HepG2 (cell line): Measurements from ENCODE around the gene ZNF483. TPM values are rescaled to one million over a fixed set of nuclear protein-coding genes. Genes with fewer than 3 reads are reported as not detected.

Experiments
- BCL6 ChIP-seq: IDR thresholded peaks from 2 replicates; pipeline ENCODE4 v1.6.1; 2016; ENCODE audit warnings: missing genetic modification reagents, missing compliant biosample characterization
- ERF ChIP-seq: IDR thresholded peaks from 2 replicates; pipeline ENCODE4 v1.6.1; 2018; ENCODE audit warnings: missing biosample characterization, missing genetic modification reagents
- FOXK1 ChIP-seq: sonication (generic); formaldehyde crosslinking; IDR thresholded peaks from 2 replicates; pipeline ENCODE4 v1.4.0; 2020; ENCODE audit warnings: low read depth, missing genetic modification reagents, borderline replicate concordance
- GTF2F1 ChIP-seq: fragments of 150-350 bp; IDR thresholded peaks from 2 replicates; pipeline ENCODE4 v1.6.1; 2014; ENCODE audit warnings: low read length
- HOXA3 ChIP-seq: sonication (generic); formaldehyde crosslinking; IDR thresholded peaks from 2 replicates; pipeline ENCODE4 v1.5.0; 2020; ENCODE audit warnings: missing genetic modification reagents
- RNF219 ChIP-seq: sonication (generic); formaldehyde crosslinking; IDR thresholded peaks from 2 replicates; pipeline ENCODE4 v1.5.0; 2020; ENCODE audit warnings: mild to moderate bottlenecking, missing genetic modification reagents
- SMAD9 ChIP-seq: sonication (generic); formaldehyde crosslinking; IDR thresholded peaks from 2 replicates; pipeline ENCODE4 v1.5.1; 2020; ENCODE audit warnings: mild to moderate bottlenecking, missing genetic modification reagents
- STAT5B ChIP-seq: sonication (generic); formaldehyde crosslinking; IDR thresholded peaks from 2 replicates; pipeline ENCODE4 v1.4.0; 2020; ENCODE audit warnings: missing genetic modification reagents
- ZFP82 ChIP-seq: sonication (generic); formaldehyde crosslinking; IDR thresholded peaks from 2 replicates; pipeline ENCODE4 v1.5.1; 2020; ENCODE audit warnings: mild to moderate bottlenecking, missing genetic modification reagents, borderline replicate concordance
- ZNF17 ChIP-seq: sonication (generic); formaldehyde crosslinking; IDR thresholded peaks from 2 replicates; pipeline ENCODE4 v1.5.0; 2020; ENCODE audit warnings: mild to moderate bottlenecking, missing genetic modification reagents
- ZNF3 ChIP-seq: IDR thresholded peaks from 2 replicates; pipeline ENCODE4 v1.7.0; 2017; ENCODE audit warnings: inconsistent platforms
- ZNF343 ChIP-seq: sonication (generic); formaldehyde crosslinking; IDR thresholded peaks from 2 replicates; pipeline ENCODE4 v1.4.0; 2020; ENCODE audit warnings: mild to moderate bottlenecking, missing genetic modification reagents
- ZNF616 ChIP-seq: sonication (generic); formaldehyde crosslinking; IDR thresholded peaks from 2 replicates; pipeline ENCODE4 v1.5.0; 2020; ENCODE audit warnings: low read depth, mild to moderate bottlenecking, missing genetic modification reagents
- polyA plus RNA-seq, 8 experiments: library from polyadenylated mRNA; depleted of rRNA in 3 of 8; stranded (reverse) in 7 of 8; unstranded in 1 of 8; fragments of >200 nt; fragmentation: Illumina TruSeq in 4 of 8; extraction: Trizol in 4 of 8; gene quantifications; 2 replicates each; pipeline versions ENCODE4 v1.2.1 to v1.2.3, GENCODE V29; 2011 to 2016; ENCODE audit warnings: low read depth in 4 of 8, missing spikeins in 1 of 8, mixed read lengths in 1 of 8; ENCODE audit not compliant: insufficient read depth in 1 of 8
- total RNA-seq, 5 experiments: library from RNA; depleted of rRNA; stranded (reverse); fragments of >200 nt; fragmentation: Illumina TruSeq; extraction: Trizol; gene quantifications; 2 replicates each; pipeline ENCODE4 v1.2.3, GENCODE V29; 2016; ENCODE audit warnings: low read depth in 1 of 5
- TF ChIP-seq, protein P1 (sequence below): sonication (generic); formaldehyde crosslinking; IDR thresholded peaks from 2 replicates; pipeline ENCODE4 v1.4.0; 2020; ENCODE audit warnings: missing genetic modification reagents
- TF ChIP-seq, protein P2 (sequence below): fragments of 450-650 bp; IDR thresholded peaks from 2 replicates; pipeline ENCODE4 v1.6.1; 2017; ENCODE audit warnings: mild to moderate bottlenecking
- TF ChIP-seq, protein P3 (sequence below): sonication (generic); formaldehyde crosslinking; IDR thresholded peaks from 2 replicates; pipeline ENCODE4 v1.5.1; 2020; ENCODE audit warnings: missing genetic modification reagents, mild to moderate bottlenecking, borderline replicate concordance
- TF ChIP-seq, protein P4 (sequence below), 2 experiments: sonication (generic) in 1 of 2; formaldehyde crosslinking in 1 of 2; IDR thresholded peaks; 2 replicates each; pipeline versions ENCODE4 v1.5.1 to v1.6.1; 2011 to 2020; ENCODE audit warnings: borderline replicate concordance in 1 of 2, low read depth in 1 of 2, low read length in 1 of 2, mild to moderate bottlenecking in 1 of 2, missing genetic modification reagents in 1 of 2, moderate library complexity in 1 of 2
- TF ChIP-seq, protein P5 (sequence below): sonication (generic); formaldehyde crosslinking; IDR thresholded peaks from 2 replicates; pipeline ENCODE4 v1.4.0; 2020; ENCODE audit warnings: missing genetic modification reagents

The ZNF483 gene
- total and polyA plus RNA-seq, 2 of the 13 experiments (the other 11 are each of a cell fraction or from before 2014, with no cell fraction given), result 2.0 to 9.5 TPM

DNA sequence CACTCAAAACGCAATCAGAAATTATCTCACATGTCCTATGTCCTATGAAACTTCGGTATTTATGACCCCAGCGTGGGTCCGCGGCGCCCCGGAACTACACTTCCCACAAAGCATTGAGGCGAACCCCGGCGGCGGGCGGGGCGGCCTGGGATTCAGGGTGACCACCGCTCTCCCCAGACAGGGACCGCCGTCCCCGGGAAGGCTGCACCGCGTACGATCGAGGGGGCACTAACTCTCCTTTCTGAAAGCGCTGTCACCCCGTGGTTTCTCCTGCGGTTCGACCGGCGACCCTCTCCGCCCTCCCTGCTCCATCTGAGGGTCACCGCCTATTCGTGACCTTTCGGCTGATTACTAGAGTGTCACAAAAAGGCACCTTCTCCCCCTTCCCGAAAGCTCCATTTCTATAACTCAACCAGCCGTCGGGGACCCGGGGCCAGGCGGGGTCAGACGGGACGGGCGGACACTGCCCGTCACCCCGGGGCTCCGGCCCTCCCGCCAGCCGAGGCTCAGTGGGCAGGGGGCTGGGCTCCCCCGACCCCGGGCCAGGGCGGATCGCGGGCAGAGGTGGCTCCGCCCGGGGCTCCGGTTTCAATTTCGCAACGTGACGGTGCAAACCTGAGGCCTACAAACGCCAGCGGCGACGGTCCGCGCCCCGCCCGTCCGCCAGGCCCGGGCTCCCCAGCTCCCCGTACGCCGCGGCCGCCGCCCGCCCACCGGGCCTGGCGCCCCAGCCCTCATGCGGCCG lies 42.1 kb upstream of the ZNF483 start (continued):
- TF ChIP-seq ZNF343 (CRISPR knock-in tag) (no peak), ZNF616 (CRISPR knock-in tag) (no peak), ERF (CRISPR knock-in tag) (no peak), FOXK1 (CRISPR knock-in tag) (no peak), BCL6 (CRISPR knock-in tag) (no peak), ZNF3 (CRISPR knock-in tag) (no peak), ZNF17 (no peak), SMAD9 (no peak), ZFP82 (CRISPR knock-in tag) (0 out of 2 replicates have a peak, but pooled peaks have one; percentile 32), STAT5B (CRISPR knock-in tag) (no peak), RNF219 (no peak), GTF2F1 (no peak), HOXA3 (CRISPR knock-in tag) (0 out of 2 replicates have a peak, but pooled peaks have one; percentile 19)
- TF ChIP-seq, protein P1, sequence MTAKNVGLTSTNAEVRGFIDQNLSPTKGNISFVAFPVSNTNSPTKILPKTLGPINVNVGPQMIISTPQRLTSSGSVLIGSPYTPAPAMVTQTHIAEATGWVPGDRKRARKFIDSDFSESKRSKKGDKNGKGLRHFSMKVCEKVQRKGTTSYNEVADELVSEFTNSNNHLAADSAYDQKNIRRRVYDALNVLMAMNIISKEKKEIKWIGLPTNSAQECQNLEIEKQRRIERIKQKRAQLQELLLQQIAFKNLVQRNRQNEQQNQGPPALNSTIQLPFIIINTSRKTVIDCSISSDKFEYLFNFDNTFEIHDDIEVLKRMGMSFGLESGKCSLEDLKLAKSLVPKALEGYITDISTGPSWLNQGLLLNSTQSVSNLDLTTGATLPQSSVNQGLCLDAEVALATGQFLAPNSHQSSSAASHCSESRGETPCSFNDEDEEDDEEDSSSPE (CRISPR knock-in tag), result no peak
- TF ChIP-seq, protein P2, sequence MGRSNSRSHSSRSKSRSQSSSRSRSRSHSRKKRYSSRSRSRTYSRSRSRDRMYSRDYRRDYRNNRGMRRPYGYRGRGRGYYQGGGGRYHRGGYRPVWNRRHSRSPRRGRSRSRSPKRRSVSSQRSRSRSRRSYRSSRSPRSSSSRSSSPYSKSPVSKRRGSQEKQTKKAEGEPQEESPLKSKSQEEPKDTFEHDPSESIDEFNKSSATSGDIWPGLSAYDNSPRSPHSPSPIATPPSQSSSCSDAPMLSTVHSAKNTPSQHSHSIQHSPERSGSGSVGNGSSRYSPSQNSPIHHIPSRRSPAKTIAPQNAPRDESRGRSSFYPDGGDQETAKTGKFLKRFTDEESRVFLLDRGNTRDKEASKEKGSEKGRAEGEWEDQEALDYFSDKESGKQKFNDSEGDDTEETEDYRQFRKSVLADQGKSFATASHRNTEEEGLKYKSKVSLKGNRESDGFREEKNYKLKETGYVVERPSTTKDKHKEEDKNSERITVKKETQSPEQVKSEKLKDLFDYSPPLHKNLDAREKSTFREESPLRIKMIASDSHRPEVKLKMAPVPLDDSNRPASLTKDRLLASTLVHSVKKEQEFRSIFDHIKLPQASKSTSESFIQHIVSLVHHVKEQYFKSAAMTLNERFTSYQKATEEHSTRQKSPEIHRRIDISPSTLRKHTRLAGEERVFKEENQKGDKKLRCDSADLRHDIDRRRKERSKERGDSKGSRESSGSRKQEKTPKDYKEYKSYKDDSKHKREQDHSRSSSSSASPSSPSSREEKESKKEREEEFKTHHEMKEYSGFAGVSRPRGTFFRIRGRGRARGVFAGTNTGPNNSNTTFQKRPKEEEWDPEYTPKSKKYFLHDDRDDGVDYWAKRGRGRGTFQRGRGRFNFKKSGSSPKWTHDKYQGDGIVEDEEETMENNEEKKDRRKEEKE, result no peak
- TF ChIP-seq, protein P3, sequence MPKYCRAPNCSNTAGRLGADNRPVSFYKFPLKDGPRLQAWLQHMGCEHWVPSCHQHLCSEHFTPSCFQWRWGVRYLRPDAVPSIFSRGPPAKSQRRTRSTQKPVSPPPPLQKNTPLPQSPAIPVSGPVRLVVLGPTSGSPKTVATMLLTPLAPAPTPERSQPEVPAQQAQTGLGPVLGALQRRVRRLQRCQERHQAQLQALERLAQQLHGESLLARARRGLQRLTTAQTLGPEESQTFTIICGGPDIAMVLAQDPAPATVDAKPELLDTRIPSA, result no peak
- TF ChIP-seq, protein P4, sequence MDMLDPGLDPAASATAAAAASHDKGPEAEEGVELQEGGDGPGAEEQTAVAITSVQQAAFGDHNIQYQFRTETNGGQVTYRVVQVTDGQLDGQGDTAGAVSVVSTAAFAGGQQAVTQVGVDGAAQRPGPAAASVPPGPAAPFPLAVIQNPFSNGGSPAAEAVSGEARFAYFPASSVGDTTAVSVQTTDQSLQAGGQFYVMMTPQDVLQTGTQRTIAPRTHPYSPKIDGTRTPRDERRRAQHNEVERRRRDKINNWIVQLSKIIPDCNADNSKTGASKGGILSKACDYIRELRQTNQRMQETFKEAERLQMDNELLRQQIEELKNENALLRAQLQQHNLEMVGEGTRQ (IDR thresholded peaks at IDR 0.05; ENCODE audit: low read depth, low read length), result no peak
- TF ChIP-seq, protein P4 (CRISPR knock-in tag; IDR thresholded peaks at IDR 0.05; ENCODE audit: borderline replicate concordance), result no peak
- TF ChIP-seq, protein P5, sequence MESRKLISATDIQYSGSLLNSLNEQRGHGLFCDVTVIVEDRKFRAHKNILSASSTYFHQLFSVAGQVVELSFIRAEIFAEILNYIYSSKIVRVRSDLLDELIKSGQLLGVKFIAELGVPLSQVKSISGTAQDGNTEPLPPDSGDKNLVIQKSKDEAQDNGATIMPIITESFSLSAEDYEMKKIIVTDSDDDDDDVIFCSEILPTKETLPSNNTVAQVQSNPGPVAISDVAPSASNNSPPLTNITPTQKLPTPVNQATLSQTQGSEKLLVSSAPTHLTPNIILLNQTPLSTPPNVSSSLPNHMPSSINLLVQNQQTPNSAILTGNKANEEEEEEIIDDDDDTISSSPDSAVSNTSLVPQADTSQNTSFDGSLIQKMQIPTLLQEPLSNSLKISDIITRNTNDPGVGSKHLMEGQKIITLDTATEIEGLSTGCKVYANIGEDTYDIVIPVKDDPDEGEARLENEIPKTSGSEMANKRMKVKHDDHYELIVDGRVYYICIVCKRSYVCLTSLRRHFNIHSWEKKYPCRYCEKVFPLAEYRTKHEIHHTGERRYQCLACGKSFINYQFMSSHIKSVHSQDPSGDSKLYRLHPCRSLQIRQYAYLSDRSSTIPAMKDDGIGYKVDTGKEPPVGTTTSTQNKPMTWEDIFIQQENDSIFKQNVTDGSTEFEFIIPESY (CRISPR knock-in tag), result no peak
